Stimulated activated naive B cell treated with anti-CD40 and anti-IgM and Interleukin-4, amounts not matched to agents 10 μg/mL and 1 μg/mL and 100 μg/mL, for 72 hours (primary cell): ENCODE data around the gene ARPC2.

ENCODE experiments used
- ATAC-seq, 2 donors: fragments of 150-1000 bp; cut with Tn5 transposase; replicated peaks; 2 replicates each; pipeline ENCODE4 v1.10.0; 2021; ENCODE audit warnings: moderate library complexity in 1 of 2
- DNase-seq: peaks from one replicate; pipeline ENCODE4 v3.0.0; 2021
- H3K27ac Mint-ChIP-seq: one replicate; pipeline ENCODE4 v1.8.0; 2022; ENCODE audit warnings: mild to moderate bottlenecking, mixed read lengths
- H3K27me3 Mint-ChIP-seq, 2 donors: one replicate each; pipeline ENCODE4 v1.8.0; 2022; ENCODE audit warnings: mixed read lengths in 2 of 2
- H3K36me3 Mint-ChIP-seq, 2 donors: one replicate each; pipeline ENCODE4 v1.8.0; 2022; ENCODE audit warnings: mixed read lengths in 2 of 2, mild to moderate bottlenecking in 1 of 2
- H3K4me1 Mint-ChIP-seq, 2 donors: one replicate each; pipeline ENCODE4 v1.8.0; 2022; ENCODE audit warnings: mixed read lengths in 2 of 2, mild to moderate bottlenecking in 1 of 2
- H3K4me3 Mint-ChIP-seq, 2 donors: one replicate each; pipeline ENCODE4 v1.8.0; 2022; ENCODE audit warnings: mild to moderate bottlenecking in 2 of 2, mixed read lengths in 2 of 2, moderate library complexity in 1 of 2
- H3K9me3 Mint-ChIP-seq, 2 donors: one replicate each; pipeline ENCODE4 v1.8.0; 2022; ENCODE audit warnings: mixed read lengths in 2 of 2, mild to moderate bottlenecking in 1 of 2

ARPC2 gene

GRCh38 chr2:218289639-218290315 lies 72.8 kb downstream of the ARPC2 start:
- H3K36me3 Mint-ChIP-seq, result peaks cover 1 to 13% of the 10 kb centered on the region in 2 donors
- H3K27ac Mint-ChIP-seq, result peak overlapping the region; percentile 85
- DNase-seq, result no peak
- peaks cover 53 to 94% of the 10 kb centered on the region in 2 donors for H3K4me1 Mint-ChIP-seq
- H3K4me3 Mint-ChIP-seq, result peak overlapping the region; percentile 91
- no peaks in the 10 kb centered on the region for H3K27me3 Mint-ChIP-seq
- H3K9me3 Mint-ChIP-seq, result no peaks in the 10 kb centered on the region
- ATAC-seq, result no peak

DNA sequence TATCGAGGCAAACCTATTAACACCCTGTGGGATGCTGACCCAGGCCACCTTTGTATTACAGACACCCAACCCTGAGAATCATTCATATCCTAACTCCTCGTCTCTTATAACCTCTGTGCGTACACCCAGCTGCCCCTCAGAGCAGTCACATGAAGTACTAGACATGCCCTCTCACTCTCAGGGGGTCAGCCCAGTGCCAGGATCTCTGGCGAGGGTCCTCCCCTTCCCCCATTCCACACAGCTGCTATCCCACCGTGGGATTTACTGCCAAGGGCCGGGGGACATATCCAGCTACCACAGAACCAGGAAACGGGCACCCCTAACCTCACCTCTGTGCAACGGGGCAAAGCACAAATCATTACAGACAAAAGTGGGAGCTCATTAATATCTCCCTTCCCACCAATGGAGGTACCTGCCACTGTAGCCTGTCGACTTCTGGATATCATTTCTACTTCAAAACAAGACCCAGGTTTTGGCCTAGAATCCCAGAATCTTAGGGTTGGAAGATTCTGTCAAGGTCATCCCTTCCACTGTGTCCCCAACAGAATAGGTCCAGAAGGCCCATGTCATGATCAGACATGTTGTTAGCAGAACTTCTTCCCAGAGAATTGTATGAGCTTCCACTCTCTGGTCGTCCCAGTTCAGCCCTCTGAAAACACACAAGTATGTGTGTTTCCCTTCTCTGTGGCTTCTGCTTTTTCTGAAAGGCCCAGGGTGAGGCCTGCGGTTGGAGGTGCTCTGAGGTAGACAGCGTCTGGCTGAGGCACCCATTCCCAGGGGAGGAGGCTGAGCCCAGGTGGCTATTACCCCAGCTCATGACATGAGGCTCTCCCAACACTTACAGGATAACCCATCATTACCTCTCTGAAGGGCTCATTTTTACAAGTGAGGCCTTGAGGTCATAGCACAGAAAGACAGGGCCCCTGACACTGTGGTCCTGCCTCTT lies 73.6 kb downstream of the ARPC2 start:
- Mint-ChIP-seq H3K27me3 (no peaks in the 10 kb centered on the region), H3K9me3 (no peaks in the 10 kb centered on the region), H3K36me3 (peaks cover 1 to 10% of the 10 kb centered on the region in 2 donors), H3K27ac (peak overlapping the region; percentile 85), H3K4me3 (peak overlapping the region; percentile 91), H3K4me1 (peaks cover 50 to 93% of the 10 kb centered on the region in 2 donors)
- DNase-seq (peak; percentile 78), ATAC-seq (peak; percentile 60 to 71)

GRCh38 chr2:218291318-218292047 lies 74.5 kb downstream of the ARPC2 start:
- Mint-ChIP-seq H3K27ac (peak overlapping the region; percentile 85), H3K4me3 (peak overlapping the region; percentile 91), H3K27me3 (no peaks in the 10 kb centered on the region), H3K9me3 (no peaks in the 10 kb centered on the region), H3K4me1 (peaks cover 43 to 84% of the 10 kb centered on the region in 2 donors), H3K36me3 (peaks cover 1 to 8% of the 10 kb centered on the region in 2 donors)
- DNase-seq (no peak), ATAC-seq (peak; percentile 1)

DNA sequence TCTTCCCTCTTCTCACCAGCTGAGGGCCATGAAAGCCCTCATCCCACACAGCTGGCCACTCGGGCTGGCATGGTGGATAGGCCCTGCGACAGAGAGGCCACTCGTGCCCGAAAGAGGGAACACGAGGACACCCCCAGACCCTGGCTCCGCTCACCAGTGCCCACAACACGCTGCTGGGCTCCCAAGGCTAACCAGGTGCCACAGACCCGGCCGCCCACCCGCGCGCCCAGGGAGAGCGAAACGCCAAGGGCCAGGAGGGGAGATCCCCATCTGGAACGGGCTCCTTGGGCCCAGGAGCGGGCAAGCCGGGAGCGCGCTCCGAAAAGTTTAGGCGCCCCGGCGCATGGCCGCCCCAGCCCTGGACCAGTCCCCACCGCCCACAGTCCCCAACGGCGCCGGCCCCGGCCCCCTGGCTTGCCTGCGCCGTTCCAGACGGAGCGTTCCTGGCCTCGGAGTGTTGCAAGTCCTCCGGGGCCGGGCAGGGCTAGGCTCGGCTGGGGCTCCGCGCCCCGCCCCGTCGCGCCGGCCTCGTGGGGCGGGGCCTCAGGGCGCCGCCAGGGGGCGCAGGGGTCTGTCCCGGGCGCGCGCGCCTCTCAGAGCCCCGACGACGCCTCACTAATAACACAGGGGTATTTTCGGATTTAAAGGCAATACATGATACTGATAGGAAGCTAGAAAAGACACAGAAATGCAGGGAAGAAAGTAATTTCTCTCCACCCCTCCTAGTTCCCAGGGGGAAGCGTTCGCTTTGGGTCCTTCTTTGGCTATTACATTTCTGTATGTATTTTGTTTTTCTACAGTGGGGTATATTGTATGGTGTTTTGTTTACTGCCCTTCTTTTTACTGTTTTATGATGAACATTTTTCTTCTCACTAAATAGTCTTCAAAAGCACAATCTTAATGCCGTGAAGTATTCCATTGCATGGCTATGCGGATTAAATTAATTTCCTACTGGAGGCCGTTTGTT lies 75.3 kb downstream of the ARPC2 start, which contains the start of gene TMBIM1:
Gene TMBIM1 (minus strand): TSS at position 456 of the 967 bp plus-strand sequence. CDS start 10,362 bp downstream, outside the sequence.
- Mint-ChIP-seq H3K27me3 (no peaks in the 10 kb centered on the region), H3K4me3 (peak within 1 kb of the TSS; percentile 91), H3K9me3 (no peaks in the 10 kb centered on the region), H3K4me1 (peaks cover 36 to 76% of the 10 kb centered on the region in 2 donors), H3K36me3 (peaks cover 1 to 6% of the 10 kb centered on the region in 2 donors), H3K27ac (peak within 1 kb of the TSS; percentile 85)
- peak; percentile 85 to 86 for ATAC-seq
- DNase-seq, result peak; percentile 78

DNA sequence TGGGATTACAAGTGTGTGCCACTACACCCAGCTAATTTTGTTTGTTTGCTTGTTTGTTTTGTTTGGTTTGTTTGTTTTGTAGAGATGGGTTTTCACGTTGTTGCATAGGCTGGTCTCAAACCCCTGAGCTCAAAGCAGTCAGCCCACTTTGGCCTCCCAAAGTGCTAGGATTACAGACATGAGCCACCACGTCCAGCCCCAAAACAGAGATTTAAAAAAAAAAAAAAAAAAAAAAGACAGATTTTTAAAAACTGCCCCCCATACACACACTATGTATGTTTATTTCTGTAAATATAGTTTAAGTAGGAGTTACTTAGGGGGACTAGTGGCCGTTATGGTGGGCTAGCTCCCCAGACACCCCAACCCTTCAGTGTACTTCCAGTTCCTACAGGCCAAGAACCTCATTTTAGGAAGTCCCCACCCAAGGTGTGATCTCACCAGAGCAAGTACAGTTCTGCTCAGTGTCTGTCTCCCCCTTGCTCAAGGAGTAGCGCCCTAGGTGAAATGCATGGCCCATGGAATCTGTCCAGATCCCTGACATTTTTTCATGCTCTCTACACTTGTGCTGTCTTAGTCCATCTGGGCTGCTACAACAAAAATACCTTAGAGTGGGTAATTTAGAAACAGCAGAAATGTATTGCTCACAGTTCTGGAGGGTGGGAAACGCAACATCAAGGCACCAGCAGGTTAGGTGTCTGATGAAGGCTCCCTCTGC lies 76.9 kb downstream of the ARPC2 start:
- peak overlapping the region in 1 of 2 donors; percentile 17 for H3K4me3 Mint-ChIP-seq
- DNase-seq (no peak), ATAC-seq (no peak)
- H3K4me1 Mint-ChIP-seq, result peaks cover 26 to 63% of the 10 kb centered on the region in 2 donors
- H3K36me3 Mint-ChIP-seq, result peaks cover 0 to 3% of the 10 kb centered on the region in 2 donors
- no peak overlapping the region for H3K27ac Mint-ChIP-seq
- H3K27me3 Mint-ChIP-seq, result no peaks in the 10 kb centered on the region
- no peaks in the 10 kb centered on the region for H3K9me3 Mint-ChIP-seq

GRCh38 chr2:218294430-218295022 lies 77.5 kb downstream of the ARPC2 start:
- ATAC-seq, result no peak
- no peaks in the 10 kb centered on the region for H3K9me3 Mint-ChIP-seq
- H3K27me3 Mint-ChIP-seq, result no peaks in the 10 kb centered on the region
- peaks cover 23 to 56% of the 10 kb centered on the region in 2 donors for H3K4me1 Mint-ChIP-seq
- no peaks in the 10 kb centered on the region for H3K36me3 Mint-ChIP-seq
- no peak for DNase-seq
- no peak overlapping the region for H3K27ac Mint-ChIP-seq
- no peak overlapping the region for H3K4me3 Mint-ChIP-seq

DNA sequence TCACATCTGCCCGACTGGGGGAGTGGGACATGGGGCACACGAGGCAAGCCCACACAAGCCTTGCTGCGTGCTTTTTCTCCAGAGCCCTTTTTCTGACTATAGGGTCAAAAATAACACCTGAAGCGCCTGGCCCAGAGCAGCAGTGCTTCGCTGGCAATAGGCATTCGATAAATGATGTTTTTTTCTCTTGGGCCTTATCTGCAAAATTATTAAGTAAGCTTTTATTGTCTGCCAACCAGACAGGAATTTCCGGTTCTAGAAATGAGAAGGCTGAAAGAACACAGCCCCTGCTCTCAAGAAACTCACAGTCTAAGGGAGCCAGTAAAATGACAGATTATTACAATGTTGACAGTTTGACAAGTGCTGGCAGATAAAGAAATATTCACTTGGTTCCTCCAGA lies 78.0 kb downstream of the ARPC2 start:
- Mint-ChIP-seq H3K4me1 (peaks cover 19 to 51% of the 10 kb centered on the region in 2 donors), H3K4me3 (no peak overlapping the region), H3K9me3 (no peaks in the 10 kb centered on the region), H3K36me3 (no peaks in the 10 kb centered on the region), H3K27ac (peak overlapping the region; percentile 48), H3K27me3 (no peaks in the 10 kb centered on the region)
- no peak for DNase-seq
- ATAC-seq, result no peak

- Mint-ChIP-seq H3K36me3 (no peaks in the 10 kb centered on the region), H3K9me3 (no peaks in the 10 kb centered on the region), H3K27me3 (no peaks in the 10 kb centered on the region), H3K27ac (no peak overlapping the region), H3K4me3 (no peak overlapping the region), H3K4me1 (peaks cover 12 to 41% of the 10 kb centered on the region in 2 donors)
- DNase-seq (no peak), ATAC-seq (no peak)
Observed at GRCh38 chr2:218296200-218296599, 79.2 kb downstream of the ARPC2 start.

- H3K4me3 Mint-ChIP-seq, result no peak overlapping the region
- DNase-seq, result no peak
- H3K9me3 Mint-ChIP-seq, result no peaks in the 10 kb centered on the region
- no peak for ATAC-seq
- H3K4me1 Mint-ChIP-seq, result peaks cover 7 to 40% of the 10 kb centered on the region in 2 donors
- no peaks in the 10 kb centered on the region for H3K27me3 Mint-ChIP-seq
- H3K27ac Mint-ChIP-seq, result no peak overlapping the region
- H3K36me3 Mint-ChIP-seq, result no peaks in the 10 kb centered on the region
Observed at GRCh38 chr2:218296847-218297246, 79.9 kb downstream of the ARPC2 start.

DNA sequence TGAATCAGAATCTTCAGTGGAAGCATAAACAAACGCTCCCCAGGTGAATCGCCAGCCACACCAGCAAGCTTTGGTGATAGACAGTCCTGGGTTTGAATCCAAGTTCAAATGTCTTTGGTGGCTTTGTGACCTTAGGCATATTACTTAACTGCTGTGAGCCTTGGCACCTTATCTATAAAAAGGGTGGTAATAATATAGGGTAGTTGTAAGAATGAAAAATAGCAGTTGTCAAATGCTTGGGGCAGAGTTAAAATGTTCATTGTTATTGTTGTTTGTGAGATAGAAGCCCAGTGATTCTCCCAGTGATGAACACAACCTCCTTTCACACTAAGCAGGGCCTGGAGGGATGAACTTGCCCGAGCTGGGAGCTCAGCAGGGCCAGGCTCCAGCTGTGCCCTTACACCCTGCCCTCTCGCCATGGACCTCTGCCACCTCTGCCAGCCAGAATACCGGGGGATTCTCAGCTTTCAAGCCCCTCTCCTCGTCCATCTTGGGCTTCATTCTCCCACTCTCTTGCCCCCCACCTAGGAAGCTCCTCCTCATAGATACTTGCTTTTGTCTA lies 81.4 kb downstream of the ARPC2 start:
- H3K4me1 Mint-ChIP-seq, result peaks cover 6 to 28% of the 10 kb centered on the region in 2 donors
- no peak overlapping the region for H3K27ac Mint-ChIP-seq
- H3K4me3 Mint-ChIP-seq, result no peak overlapping the region
- no peaks in the 10 kb centered on the region for H3K27me3 Mint-ChIP-seq
- no peaks in the 10 kb centered on the region for H3K36me3 Mint-ChIP-seq
- H3K9me3 Mint-ChIP-seq, result no peaks in the 10 kb centered on the region
- DNase-seq, result no peak
- ATAC-seq, result no peak

DNA sequence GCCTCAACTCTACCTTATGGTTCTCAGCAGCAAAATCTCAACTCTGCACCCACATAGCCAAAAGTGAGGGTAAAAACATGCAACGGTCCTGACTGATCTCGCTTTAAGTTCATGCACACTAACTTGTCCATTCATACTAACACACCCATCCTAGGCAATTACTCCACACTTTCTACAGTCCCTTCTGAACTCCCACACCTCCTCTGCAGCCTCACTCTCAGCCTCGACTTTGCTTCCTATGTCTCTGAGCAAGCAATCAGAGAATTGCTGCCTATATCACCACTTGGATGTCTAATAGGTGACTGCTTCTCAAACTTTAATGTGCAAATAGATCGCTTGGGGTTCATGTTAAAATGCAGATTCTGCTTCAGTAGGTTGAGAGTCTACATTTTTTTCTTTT lies 83.2 kb downstream of the ARPC2 start:
- Mint-ChIP-seq H3K9me3 (no peaks in the 10 kb centered on the region), H3K4me3 (no peak overlapping the region), H3K4me1 (peaks cover 3 to 10% of the 10 kb centered on the region in 2 donors), H3K27ac (no peak overlapping the region), H3K36me3 (no peaks in the 10 kb centered on the region), H3K27me3 (no peaks in the 10 kb centered on the region)
- ATAC-seq (no peak), DNase-seq (no peak)

- DNase-seq, result peak; percentile 79
- peak overlapping the region; percentile 42 for H3K27ac Mint-ChIP-seq
- H3K9me3 Mint-ChIP-seq, result no peaks in the 10 kb centered on the region
- no peak overlapping the region for H3K4me3 Mint-ChIP-seq
- H3K36me3 Mint-ChIP-seq, result no peaks in the 10 kb centered on the region
- no peaks in the 10 kb centered on the region for H3K27me3 Mint-ChIP-seq
- H3K4me1 Mint-ChIP-seq, result peaks cover 2 to 7% of the 10 kb centered on the region in 2 donors
- peak; percentile 97 to 98 for ATAC-seq
Observed at GRCh38 chr2:218301176-218301819, 84.3 kb downstream of the ARPC2 start.
